Activated CD8-positive, alpha-beta memory T cell treated with anti-CD3 and anti-CD28 coated beads, Interleukin-2, amount 50 U/mL, for 24 hours (primary cell): ENCODE results near the gene RASA3.

Experiments used
- DNase-seq: peaks from one replicate; pipeline ENCODE4 v3.0.0-alpha.2; 2020; ENCODE audit errors: extremely low read depth

Gene RASA3

GRCh38 chr13:113981611-113982295 lies 150.7 kb downstream of the RASA3 start:
- DNase-seq, result no peak

- DNase-seq, result no peak
These were observed 151.2 kb downstream of the RASA3 start for GRCh38 chr13:113981194-113981605.

GRCh38 chr13:113980489-113981064 lies 151.8 kb downstream of the RASA3 start:
- no peak for DNase-seq

GRCh38 chr13:113979791-113980471 lies 152.5 kb downstream of the RASA3 start:
- DNase-seq, result no peak

- no peak for DNase-seq
These were observed 153.5 kb downstream of the RASA3 start for GRCh38 chr13:113978741-113979481.

- no peak for DNase-seq
These were observed 154.4 kb downstream of the RASA3 start for GRCh38 chr13:113977976-113978375.

DNA sequence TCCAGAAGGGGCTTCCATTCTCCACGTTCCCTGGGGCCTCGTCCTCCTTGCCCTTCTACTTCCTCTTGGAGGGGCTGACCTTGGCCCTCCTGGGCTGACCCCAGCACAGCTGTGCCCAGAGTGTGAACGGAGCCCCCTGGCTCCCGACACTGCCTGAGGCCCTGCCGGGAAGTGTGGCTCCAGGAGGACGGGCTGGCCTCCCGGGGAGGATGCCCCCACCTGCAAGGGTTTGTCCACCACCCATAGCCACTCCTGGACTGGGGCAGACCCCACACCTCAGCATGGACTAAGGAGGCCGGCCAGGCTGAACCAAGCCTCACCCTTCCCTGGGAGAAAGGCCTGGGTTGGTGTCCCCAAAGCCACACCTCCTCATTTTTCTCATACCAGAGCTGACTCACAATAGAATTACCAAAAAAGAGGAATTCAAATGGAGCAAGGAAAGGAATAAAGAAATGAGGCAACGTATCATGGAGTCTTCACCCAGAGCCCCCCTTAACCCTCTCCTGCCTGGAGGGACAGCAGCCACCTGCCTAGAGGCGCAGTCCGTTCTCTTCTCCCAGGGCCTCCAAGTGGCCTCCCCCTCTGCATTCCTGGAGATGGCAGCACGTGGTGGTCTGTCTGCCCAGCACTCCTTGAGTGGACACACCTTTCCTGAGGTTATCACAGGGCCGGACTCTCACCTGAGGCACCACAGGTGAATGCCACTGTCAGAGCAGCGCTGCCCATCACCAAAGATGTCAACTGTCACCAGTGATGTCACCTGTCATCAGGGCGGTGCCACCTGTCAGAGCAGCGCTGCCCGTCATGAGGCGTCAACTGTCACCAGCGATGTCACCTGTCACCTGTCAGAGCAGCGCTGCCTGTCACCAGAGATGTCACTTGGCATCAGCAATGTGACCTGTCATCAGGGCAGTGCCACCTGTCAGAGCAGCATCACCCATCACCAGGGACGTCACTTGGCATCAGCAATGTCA lies 155.4 kb downstream of the RASA3 start:
- DNase-seq, result no peak

DNA sequence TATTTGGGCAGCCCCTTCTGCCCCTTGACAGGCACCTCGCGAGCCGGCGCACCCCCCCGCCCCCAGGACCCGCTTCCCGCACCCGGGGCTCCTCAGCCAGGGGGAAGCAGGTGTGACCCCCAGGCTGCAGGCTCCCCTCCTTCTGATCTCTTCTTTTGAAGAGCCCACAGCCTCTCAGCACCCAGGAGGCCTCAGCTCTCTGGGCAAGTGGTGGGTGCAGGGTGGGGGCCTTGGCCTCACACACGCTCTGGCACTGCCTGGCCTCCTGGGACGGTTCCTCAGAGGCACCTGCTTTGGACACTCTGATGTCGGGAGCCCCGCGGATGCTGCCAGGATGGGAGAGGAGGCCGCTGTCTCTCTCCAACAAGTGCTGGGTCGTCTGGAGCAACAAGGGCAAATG lies 157.0 kb downstream of the RASA3 start:
- DNase-seq, result no peak

- no peak for DNase-seq
These were observed 157.8 kb downstream of the RASA3 start for GRCh38 chr13:113974304-113975281.

DNA sequence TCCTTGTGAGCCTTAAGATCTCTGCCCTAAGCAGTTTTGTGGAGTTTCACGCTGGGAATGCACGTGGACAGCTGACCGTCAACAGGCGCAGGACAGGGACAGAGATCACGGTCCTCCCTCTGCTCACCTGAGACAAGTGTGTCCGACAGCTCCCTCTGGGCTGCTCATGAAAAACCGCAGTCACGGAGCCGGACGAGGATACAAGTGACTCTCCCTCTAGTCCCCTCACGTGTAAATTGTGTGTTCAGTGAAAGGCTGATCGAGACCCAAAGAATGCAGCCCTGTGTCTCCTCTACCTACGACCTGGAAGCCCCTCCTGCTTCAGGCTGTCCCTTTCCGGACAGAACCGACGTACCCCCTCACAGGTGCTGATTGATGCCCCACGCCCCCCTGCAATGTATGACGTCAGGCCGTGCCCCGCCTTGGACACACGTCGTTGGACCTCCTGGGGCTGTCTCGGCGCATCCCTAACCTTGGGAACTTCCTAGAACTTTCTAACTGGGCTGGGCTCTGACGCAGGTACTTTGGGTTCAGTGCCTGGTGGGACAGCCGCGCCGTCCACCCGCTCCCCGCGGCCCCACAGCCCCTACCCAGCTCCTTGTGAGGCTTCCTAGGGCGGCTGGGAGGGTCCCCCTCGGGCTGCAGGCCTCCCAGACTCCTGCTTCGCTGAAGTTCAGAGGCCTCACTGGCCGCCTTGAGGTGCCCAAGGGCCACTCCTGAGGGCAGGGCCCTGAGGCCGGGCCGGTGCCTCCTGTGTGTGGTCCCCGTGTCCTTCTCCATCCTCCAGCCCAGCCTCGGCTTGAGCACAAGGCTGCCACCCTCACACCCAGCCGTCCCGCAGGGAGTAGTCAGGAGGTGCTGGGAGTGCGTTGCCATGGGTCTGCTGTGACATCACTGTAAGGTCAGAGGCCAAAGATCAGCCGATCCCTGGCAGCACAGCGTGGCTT lies 158.9 kb downstream of the RASA3 start, which contains the start of gene C13orf46:
TSS of gene C13orf46 (minus strand) at position 859 of the 947 bp plus-strand sequence. CDS start at position 780, 79 bp downstream.
- no peak for DNase-seq

DNA sequence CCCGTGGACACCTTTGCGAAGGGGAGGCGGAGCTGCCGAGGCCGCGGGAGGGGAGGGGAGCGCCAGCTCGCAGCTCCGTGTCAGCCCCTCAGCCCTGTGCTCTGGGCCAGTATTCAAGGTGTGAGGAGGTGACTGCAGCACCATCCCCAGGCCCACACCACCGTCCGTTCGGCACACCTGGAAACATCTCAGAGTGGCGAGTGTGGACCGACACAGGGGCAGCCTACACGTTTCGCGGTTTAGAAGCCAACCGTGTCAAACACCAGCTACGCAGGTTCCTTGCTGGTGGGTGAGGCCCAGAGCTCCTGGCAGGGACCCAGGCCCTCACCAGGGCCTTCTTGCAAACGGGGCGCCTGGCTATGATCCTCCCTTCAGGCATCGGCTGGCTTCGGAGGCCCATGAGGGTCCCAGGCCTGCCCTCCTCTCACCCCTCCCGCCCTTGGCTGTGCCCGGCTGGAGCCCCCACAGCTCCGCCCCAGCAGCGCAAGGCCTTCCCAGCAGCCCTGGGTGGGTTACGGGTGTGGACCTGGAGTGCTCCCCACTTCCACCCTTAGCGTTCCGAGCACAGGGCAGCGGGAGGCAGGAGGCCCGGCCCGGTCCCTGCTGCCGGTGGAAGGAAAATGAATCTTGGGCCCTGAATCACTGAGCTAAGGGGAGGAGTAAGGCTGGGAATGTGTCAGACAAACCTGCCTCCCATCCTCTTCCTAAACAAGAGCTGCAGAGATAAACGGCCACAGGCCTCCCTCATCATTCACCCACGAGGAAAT lies 159.8 kb downstream of the RASA3 start:
- DNase-seq, result no peak

DNA sequence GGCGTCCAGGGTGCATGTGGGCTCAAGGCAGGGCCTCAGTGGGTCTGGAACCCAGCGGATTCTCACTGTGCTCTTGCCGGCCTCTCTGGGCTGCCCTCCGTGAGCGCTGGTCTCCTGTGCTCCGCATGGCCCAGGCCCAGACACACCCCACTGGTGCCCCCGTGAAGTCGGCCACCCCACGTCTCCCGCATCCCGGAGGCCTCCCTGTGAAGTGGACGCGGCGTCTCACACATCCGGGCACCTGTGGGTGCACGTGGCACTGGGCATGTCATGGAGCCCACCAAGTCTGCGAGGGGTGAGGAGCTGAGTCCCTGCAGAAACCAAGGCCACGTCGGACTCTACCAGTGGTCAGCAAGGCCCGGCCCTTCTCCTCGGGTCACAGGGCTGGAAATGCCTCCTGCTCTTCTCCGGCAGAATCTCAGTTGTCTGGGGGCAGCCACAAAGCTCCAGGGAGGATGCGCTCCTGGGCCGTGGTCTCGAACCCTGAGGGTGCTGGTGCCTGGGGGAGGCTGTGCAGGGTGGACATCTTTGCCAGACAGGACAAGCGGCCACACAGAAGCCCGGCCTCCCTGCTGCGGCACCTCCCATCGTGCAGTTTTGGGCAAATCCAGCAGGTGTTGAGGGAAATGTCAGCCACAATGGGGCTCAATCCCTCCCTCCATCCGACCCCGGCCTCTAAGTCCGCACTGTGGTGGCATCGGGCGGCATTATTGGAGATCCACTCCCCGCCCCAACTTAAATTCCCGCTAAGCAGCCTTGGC lies 160.8 kb downstream of the RASA3 start:
- DNase-seq, result no peak

- DNase-seq, result no peak
These were observed 161.5 kb downstream of the RASA3 start for GRCh38 chr13:113970810-113971470.

- no peak for DNase-seq
These were observed 162.3 kb downstream of the RASA3 start for GRCh38 chr13:113969973-113970611.

DNA sequence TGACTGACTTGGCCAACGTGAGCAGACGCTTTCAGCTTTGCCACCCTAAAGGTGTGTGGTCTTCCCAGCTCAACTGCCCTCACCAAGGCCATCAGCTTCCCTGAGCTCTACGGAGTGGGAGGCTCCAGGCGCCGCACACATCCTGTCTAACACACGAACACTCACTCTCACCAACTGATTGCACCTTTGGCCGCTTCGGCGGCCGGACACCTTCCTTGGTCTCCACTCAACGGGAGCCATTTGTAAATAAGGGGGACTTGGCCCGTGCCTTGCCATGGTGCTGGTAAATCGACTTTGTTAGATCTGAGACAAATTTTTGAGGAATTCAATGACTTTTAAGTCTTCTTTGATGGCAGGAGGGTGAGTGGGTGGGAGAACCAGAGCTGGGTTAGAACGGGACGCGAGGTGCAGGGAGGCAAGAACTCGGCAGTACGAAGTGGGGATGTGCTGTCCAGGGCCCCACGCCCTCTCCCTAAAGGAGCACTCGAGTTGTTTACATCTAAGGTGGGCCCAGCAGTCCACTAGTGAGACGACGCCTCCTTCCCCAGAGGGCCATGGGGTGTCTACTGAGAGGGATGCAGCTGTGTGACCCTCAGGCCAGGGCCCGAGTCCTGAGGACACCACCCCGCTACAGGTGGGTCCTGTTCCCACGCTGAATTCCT lies 163.0 kb downstream of the RASA3 start:
- no peak for DNase-seq
